ENCODE data around the gene REXO1.

Gene REXO1

GRCh38 chr19:1854039-1854541, 5.8 kb upstream of the REXO1 start:
- TF ChIP-seq, protein P1, sequence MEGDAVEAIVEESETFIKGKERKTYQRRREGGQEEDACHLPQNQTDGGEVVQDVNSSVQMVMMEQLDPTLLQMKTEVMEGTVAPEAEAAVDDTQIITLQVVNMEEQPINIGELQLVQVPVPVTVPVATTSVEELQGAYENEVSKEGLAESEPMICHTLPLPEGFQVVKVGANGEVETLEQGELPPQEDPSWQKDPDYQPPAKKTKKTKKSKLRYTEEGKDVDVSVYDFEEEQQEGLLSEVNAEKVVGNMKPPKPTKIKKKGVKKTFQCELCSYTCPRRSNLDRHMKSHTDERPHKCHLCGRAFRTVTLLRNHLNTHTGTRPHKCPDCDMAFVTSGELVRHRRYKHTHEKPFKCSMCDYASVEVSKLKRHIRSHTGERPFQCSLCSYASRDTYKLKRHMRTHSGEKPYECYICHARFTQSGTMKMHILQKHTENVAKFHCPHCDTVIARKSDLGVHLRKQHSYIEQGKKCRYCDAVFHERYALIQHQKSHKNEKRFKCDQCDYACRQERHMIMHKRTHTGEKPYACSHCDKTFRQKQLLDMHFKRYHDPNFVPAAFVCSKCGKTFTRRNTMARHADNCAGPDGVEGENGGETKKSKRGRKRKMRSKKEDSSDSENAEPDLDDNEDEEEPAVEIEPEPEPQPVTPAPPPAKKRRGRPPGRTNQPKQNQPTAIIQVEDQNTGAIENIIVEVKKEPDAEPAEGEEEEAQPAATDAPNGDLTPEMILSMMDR (conservative IDR thresholded peaks at IDR 0.05; ENCODE audit: low read depth, low read length) = no peak
- H3K4me3 ChIP-seq (ENCODE audit: low read length) = no peak overlapping the region
- no peak for DNase-seq (ENCODE audit: low read depth)

GRCh38 chr19:1853295-1854038, 5.2 kb upstream of the REXO1 start:
- H3K4me3 ChIP-seq (ENCODE audit: low read length) = no peak overlapping the region
- TF ChIP-seq, protein P1 (conservative IDR thresholded peaks at IDR 0.05; ENCODE audit: low read depth, low read length) = peak; percentile 92
- no peak for DNase-seq (ENCODE audit: low read depth)

DNA sequence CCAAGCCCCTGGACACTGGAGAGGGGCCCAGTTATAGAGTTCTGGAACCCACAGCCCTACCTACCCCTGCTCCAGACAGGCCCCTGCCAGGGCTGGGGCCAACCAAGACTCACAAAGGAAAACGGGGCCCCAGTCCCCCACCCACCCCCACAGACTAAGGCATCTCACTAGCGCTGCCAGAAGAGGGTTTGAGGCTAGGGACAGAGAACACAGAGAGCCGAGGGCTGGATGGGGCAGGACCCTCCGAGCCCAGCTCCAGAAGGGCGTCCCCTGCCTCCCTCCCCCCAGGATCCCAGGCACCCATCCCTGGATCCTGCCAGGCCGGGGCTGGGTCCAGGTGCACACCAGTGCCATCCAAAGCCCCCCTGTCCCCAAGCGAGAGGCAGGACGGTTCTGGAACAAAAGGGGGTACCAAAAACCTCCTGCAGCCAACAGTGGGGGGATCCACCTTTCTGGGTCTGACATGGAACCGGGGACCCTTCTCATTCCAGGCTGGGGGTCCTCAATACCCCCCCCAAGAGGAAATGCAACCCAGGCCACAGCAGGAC, 4.4 kb upstream of the REXO1 start:
- H3K4me3 ChIP-seq (ENCODE audit: low read length) = no peak overlapping the region
- DNase-seq (ENCODE audit: low read depth) = no peak
- TF ChIP-seq, protein P1 (conservative IDR thresholded peaks at IDR 0.05; ENCODE audit: low read depth, low read length) = no peak

GRCh38 chr19:1851654-1852580, 3.6 kb upstream of the REXO1 start:
- TF ChIP-seq, protein P1 (conservative IDR thresholded peaks at IDR 0.05; ENCODE audit: low read depth, low read length) = no peak
- no peak for DNase-seq (ENCODE audit: low read depth)
- H3K4me3 ChIP-seq (ENCODE audit: low read length) = no peak overlapping the region

- TF ChIP-seq, protein P1 (conservative IDR thresholded peaks at IDR 0.05; ENCODE audit: low read depth, low read length) = peak; percentile 15
- no peak overlapping the region for H3K4me3 ChIP-seq (ENCODE audit: low read length)
- no peak for DNase-seq (ENCODE audit: low read depth)
Observed at GRCh38 chr19:1850809-1851653, 2.7 kb upstream of the REXO1 start.

- H3K4me3 ChIP-seq (ENCODE audit: low read length) = no peak overlapping the region
- no peak for DNase-seq (ENCODE audit: low read depth)
- TF ChIP-seq, protein P1 (conservative IDR thresholded peaks at IDR 0.05; ENCODE audit: low read depth, low read length) = no peak
Observed at GRCh38 chr19:1849886-1850398, 1.7 kb upstream of the REXO1 start.

Measured in retinal pigment epithelial cell (primary cell).